Vagina (tissue), 2 donors: ENCODE results near the gene CHAF1A. TPM values are rescaled to one million over a fixed set of nuclear protein-coding genes. Genes with fewer than 3 reads are reported as not detected.
A peak's percentile ranks its signal among the peaks of the same experiment; 100 is the strongest.

Experiments used
- DNase-seq, 2 donors: peaks; one replicate each; pipeline ENCODE4 v3.0.0-alpha.2; 2017; ENCODE audit errors: extremely low spot score in 2 of 2
- H3K27ac ChIP-seq: fragments of 200-600 bp; sonication (generic); one replicate; pipeline ENCODE4 v1.5.1; 2019
- H3K27me3 ChIP-seq: fragments of 200-600 bp; sonication (generic); one replicate; pipeline ENCODE4 v1.5.1; 2019
- H3K36me3 ChIP-seq, 2 donors: fragments of 200-600 bp; sonication (generic); one replicate each; pipeline ENCODE4 v1.5.1; 2017 to 2019
- H3K4me1 ChIP-seq: fragments of 200-600 bp; sonication (generic); one replicate; pipeline ENCODE4 v1.5.1; 2019
- H3K4me3 ChIP-seq, 2 donors: fragments of 200-600 bp; sonication (generic); 1 replicate in 1 of 2; 2 replicates in 1 of 2; pipeline ENCODE4 v1.5.1; 2016 to 2019
- H3K9me3 ChIP-seq: fragments of 200-600 bp; sonication (generic); one replicate; pipeline ENCODE4 v1.5.1; 2019
- CTCF ChIP-seq, 3 experiments: fragments of 450-650 bp in 2 of 3; fragments of 200-600 bp in 1 of 3; sonication (generic) in 1 of 3; IDR thresholded peaks; one replicate each; pipeline ENCODE4 v1.5.1; 2017 to 2019; ENCODE audit warnings: antibody characterized with exemption in 3 of 3, mild to moderate bottlenecking in 2 of 3, moderate library complexity in 2 of 3
- POLR2A ChIP-seq, 2 donors: fragments of 450-650 bp; IDR thresholded peaks; one replicate each; pipeline ENCODE4 v1.6.1; 2017; ENCODE audit warnings: antibody characterized with exemption in 2 of 2, mild to moderate bottlenecking in 2 of 2, moderate library complexity in 2 of 2
- POLR2AphosphoS5 ChIP-seq, 2 donors: sonication (generic); formaldehyde crosslinking; IDR thresholded peaks; one replicate each; pipeline ENCODE4 v1.9.0; 2017; ENCODE audit warnings: antibody characterized with exemption in 2 of 2, mild to moderate bottlenecking in 2 of 2, low read depth in 1 of 2; ENCODE audit not compliant: insufficient read depth in 1 of 2
- intact Hi-C: fragments of 100-400 bp; cut with DNase I; formaldehyde crosslinking; loops from one replicate; pipeline ENCODE4 v1.15.1; 2023
- total RNA-seq: library from RNA; depleted of rRNA; stranded (reverse); fragments of >200 nt; gene quantifications from one replicate; pipeline ENCODE4 v1.2.3, GENCODE V29; 2016

Gene CHAF1A
- total RNA-seq, 1 donor from 2014 or later: 21.4 TPM

GRCh38 chr19:4369109-4369887, 33.1 kb upstream of the CHAF1A start:
- no peak for DNase-seq
- Histone ChIP-seq H3K27me3 (no peaks in the 10 kb centered on the region), H3K4me1 (peaks cover 74% of the 10 kb centered on the region), H3K9me3 (no peaks in the 10 kb centered on the region), H3K36me3 (peaks cover 0 to 17% of the 10 kb centered on the region in 2 donors), H3K4me3 (peak overlapping the region; percentile 27 to 35), H3K27ac (peak overlapping the region; percentile 90)
- intact Hi-C loops: no loop called here
- TF ChIP-seq CTCF (IDR thresholded peaks at IDR 0.05) (no peak), POLR2AphosphoS5 (IDR thresholded peaks at IDR 0.05; ENCODE audit: insufficient read depth in 1 of 2, low read depth in 1 of 2) (peak in 1 of 2 donors; percentile 55)

- TF ChIP-seq POLR2A (IDR thresholded peaks at IDR 0.05) (no peak), CTCF (IDR thresholded peaks at IDR 0.05) (no peak), POLR2AphosphoS5 (IDR thresholded peaks at IDR 0.05; ENCODE audit: insufficient read depth in 1 of 2, low read depth in 1 of 2) (no peak)
- peak overlapping the region; percentile 27 to 35 for H3K4me3 ChIP-seq
- intact Hi-C loops: no loop called here
- peaks cover 80% of the 10 kb centered on the region for H3K4me1 ChIP-seq
- no peak for DNase-seq
- H3K27ac ChIP-seq: peak overlapping the region; percentile 90
- no peaks in the 10 kb centered on the region for H3K9me3 ChIP-seq
- H3K27me3 ChIP-seq: no peaks in the 10 kb centered on the region
- peaks cover 0 to 16% of the 10 kb centered on the region in 2 donors for H3K36me3 ChIP-seq
Observed at GRCh38 chr19:4369888-4370260, 32.6 kb upstream of the CHAF1A start.

- H3K27me3 ChIP-seq: no peaks in the 10 kb centered on the region
- TF ChIP-seq POLR2A (IDR thresholded peaks at IDR 0.05) (no peak), POLR2AphosphoS5 (IDR thresholded peaks at IDR 0.05; ENCODE audit: insufficient read depth in 1 of 2, low read depth in 1 of 2) (no peak), CTCF (IDR thresholded peaks at IDR 0.05) (no peak)
- H3K4me1 ChIP-seq: peaks cover 86% of the 10 kb centered on the region
- no peaks in the 10 kb centered on the region for H3K9me3 ChIP-seq
- no peak overlapping the region for H3K4me3 ChIP-seq
- intact Hi-C loops: no loop called here
- H3K27ac ChIP-seq: peak overlapping the region; percentile 90
- peaks cover 0 to 10% of the 10 kb centered on the region in 2 donors for H3K36me3 ChIP-seq
- DNase-seq: no peak
Observed at GRCh38 chr19:4370418-4371041, 31.9 kb upstream of the CHAF1A start.

- no peak overlapping the region for H3K4me3 ChIP-seq
- peaks cover 96% of the 10 kb centered on the region for H3K4me1 ChIP-seq
- DNase-seq: no peak
- TF ChIP-seq CTCF (IDR thresholded peaks at IDR 0.05) (no peak), POLR2AphosphoS5 (IDR thresholded peaks at IDR 0.05; ENCODE audit: insufficient read depth in 1 of 2, low read depth in 1 of 2) (no peak), POLR2A (IDR thresholded peaks at IDR 0.05) (no peak)
- H3K27me3 ChIP-seq: no peaks in the 10 kb centered on the region
- intact Hi-C loops: no loop called here
- no peaks in the 10 kb centered on the region for H3K9me3 ChIP-seq
- peaks cover 0 to under 1% of the 10 kb centered on the region in 2 donors for H3K36me3 ChIP-seq
- peak overlapping the region; percentile 90 for H3K27ac ChIP-seq
Observed at GRCh38 chr19:4371247-4372164, 30.9 kb upstream of the CHAF1A start.
